HG03520 (cell line): Measurements from ENCODE around the gene GRM7.
"Not testable (repeated sequence)": the region's sequence is repeated elsewhere in the genome, so short reads cannot be mapped to it uniquely, and the experiment has no call there.

Source experiments
- ATAC-seq: cut with Tn5 transposase; IDR thresholded peaks from one replicate; pipeline ENCODE4 v1.9.1; 2021; ENCODE audit warnings: mild to moderate bottlenecking, moderate library complexity; ENCODE audit not compliant: unreplicated experiment

The GRM7 gene

DNA sequence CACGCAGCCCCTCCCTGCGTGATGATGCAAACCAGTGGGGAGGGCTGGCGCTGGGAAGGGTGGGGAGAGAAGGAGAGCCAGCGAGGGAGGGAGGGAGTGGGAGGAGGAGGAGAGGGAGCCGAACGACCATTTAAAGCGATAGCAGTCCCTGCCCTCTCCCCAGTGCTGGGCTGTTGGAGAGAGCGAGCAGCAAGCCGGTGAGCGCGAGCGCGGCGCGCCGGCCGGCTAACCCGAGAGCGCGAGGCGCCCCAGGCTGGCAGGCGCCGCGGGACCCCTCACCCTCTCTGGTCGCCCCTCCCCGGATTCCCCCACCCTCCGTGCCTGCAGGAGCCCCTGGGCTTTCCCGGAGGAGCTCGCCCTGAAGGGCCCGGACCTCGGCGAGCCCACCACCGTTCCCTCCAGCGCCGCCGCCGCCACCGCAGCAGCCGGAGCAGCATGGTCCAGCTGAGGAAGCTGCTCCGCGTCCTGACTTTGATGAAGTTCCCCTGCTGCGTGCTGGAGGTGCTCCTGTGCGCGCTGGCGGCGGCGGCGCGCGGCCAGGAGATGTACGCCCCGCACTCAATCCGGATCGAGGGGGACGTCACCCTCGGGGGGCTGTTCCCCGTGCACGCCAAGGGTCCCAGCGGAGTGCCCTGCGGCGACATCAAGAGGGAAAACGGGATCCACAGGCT, at the start of gene GRM7:
TSS of gene GRM7 (plus strand) at position 162 of the 671 bp plus-strand sequence.
- ATAC-seq, result no peak

DNA sequence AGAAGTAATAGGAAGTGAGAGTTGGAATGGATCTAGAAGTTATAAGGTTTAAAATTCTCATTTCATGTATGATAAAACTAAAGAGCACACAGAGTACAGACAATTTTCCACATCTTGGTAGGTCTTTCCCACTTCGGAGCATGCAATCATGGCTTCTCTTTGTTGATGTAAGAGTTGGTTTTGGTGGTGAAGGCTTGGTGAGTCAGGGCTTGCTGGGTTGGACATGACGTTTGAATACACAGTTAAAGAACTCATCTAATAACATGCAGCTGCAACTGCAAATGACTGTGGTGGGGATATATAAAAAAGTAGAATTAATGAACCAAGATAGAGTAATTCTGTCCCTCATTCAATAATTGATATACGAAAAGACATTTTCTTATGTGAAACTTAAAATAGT, 39.5 kb upstream of the GRM7 start:
- ATAC-seq, result no peak

DNA sequence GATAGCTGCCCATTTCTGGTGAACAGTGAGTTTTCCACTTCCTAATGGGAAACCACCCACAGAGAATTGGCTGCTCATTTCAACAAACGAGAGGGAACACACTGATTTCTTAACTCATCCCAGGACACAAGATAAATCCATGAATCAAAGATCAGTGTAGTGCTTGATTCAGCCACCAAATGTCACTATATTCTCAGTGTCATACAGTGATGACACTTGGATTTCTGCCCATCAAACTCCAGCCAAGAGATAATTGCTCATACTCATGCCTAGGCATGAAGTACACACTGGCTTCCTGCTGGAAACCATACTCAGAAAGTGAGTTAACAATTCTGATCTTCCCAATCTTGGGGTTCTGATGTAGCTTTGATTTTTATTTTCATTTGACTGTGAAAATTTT, 35.4 kb upstream of the GRM7 start:
- ATAC-seq, result no peak

DNA sequence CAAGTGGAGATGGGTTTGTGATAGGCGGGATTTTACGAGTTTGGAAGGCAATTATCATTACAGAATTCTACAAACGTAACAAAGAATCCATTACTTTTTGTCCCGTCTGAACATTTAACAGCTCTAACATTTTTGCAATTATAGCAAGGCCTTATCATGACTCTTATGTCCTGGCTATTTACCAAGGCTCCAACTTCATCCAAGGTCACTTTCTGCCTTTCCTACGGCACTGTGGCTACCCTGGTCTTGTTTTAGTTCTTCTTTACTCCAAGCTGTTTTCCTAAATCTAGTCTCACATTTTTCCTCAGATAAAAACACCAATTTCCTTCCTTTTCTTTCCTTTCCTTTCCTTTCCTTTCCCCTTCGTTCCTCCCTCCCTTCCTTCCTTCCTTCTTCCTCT, 33.5 kb upstream of the GRM7 start:
- no peak for ATAC-seq

DNA sequence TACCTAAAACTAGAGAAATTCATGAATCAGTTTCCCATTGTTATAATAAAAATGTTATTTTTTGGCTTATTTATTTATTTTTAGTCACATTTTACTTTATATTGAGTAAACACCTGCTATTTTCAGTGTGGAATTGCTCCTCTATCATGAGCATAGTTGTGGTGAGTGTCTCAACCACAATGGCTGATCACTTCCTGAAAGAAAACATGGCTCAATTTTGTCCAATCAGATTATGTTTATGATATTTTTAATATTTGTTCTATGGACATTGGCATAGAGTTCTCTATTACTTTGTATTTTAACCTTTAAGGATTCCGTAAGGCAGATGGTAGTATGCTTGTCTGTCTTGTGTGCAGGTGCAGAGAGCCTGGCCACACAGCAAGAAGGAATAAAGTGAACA, 16.2 kb upstream of the GRM7 start:
- ATAC-seq, result no peak

DNA sequence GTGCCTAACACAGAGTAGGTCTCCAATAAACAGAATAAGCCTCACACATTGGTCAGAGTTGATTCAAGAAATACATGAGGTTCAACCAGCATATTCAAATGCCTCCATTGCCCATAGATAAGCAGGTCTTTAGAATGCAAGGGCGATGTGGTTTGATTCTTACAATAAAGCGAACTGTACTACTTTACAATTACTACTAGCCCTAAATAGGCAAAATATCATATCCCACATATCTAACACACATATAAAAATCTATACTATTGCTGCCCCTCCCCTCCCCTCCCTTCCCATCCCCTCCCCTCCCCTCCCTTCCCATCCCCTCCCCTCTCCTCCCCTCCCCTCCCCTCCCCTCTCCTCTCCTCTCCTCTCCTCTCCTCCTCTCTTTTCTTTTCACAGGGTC, 6.7 kb upstream of the GRM7 start:
- no peak for ATAC-seq

DNA sequence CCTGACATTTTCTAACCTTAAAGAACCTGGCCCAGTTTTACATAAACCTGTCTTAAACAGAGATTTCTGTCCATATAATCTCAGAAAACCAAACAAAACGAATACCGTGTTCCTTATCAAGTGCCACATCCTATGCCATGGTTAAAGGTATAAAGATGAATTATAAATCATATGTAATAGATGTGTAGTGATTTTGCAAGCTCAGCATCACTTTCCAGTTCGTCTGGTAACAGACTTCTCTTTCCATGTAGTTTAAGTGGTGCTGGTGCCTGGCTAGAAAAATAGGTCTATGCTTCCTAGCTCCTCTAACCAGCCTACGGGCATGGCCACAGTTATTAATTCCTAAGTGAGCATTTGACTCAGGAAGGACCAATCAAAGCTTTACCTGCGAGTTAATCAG, 3.4 kb upstream of the GRM7 start:
- no peak for ATAC-seq

DNA sequence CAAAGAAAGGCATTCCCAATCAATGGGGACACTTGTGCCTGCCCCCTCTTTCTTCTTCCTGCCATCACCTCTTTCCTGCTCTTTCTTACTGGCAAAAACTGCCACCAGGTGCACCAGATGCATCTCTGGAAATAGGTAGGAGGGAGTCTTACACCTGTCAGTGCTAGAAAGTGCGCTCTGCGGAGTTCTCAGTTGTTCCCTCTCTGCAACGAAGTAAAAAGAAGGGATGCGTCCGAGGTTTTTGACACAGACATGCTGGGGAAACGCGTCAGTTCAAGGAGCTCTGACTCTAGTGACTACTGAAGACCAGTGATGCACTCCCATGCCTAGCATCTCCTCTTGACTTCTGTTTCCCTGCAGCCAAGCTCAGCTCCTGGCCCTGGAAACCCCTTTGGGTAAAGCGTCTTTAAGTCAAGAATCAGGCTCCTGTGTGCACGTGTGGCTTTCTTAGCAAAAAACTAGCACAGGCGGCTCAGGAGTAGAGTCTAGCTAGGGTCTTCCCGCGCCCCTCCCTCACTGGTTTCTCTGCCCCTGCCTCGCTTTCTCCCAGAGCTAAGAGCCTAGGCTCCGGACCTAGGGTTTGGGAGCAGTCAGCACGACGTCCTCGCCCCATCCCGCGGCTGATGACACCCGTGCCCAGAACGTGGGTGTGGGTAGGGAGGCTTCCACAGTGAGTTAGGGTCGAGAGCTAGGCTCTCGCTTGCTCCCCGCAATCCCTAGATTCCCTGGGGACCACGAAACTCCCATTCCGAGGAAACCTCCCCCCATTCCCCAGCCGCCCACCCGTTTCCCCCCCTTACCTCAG, 564 bp upstream of the GRM7 start:
- ATAC-seq, result no peak

DNA sequence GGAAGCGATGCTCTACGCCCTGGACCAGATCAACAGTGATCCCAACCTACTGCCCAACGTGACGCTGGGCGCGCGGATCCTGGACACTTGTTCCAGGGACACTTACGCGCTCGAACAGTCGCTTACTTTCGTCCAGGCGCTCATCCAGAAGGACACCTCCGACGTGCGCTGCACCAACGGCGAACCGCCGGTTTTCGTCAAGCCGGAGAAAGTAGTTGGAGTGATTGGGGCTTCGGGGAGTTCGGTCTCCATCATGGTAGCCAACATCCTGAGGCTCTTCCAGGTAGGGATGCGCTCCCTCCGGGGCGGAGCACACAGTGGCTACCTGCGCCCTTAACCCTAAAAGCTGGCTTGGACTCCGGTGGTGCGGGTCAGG, 698 bp downstream of the GRM7 start:
- no peak for ATAC-seq

DNA sequence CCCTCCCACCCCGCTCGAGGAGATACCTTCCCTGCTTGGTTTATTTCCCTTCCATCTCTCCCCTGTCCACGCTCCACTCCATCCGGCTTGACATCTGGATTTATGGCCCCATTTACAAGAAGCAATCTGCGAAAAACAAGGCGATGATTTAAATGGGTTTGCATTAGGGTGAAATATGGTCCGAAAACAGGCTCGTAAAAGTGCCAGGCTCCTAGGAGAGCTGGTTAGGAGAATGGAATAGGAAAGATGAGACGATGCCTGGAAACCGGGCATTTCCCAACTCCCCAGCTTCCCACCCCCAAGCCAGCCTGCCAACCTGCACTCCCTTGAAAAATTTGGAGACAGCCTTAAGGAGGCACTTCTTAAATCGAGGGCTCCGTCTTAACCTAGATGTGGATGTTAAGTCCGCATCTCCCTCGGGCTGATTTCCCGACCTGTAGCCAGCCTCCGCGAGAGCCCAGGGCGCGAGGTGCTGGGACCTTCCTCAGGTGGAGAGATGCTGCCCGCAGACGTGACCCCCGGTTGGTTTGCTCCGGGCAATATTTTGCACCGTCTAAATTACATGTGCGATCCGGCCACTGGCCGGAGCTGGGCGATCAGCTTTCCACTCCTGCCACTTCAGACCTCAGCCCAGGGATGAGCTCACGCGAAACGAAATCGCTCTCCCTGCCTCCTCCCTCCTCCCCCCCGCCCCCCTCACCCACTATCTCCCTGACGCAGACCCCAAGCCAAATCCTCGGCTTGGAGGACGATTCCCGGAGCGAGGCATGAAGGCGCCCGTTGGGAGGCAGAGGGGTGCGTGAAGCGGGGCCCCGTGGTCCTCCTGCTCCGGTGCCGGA, 1.3 kb downstream of the GRM7 start:
- no peak for ATAC-seq

DNA sequence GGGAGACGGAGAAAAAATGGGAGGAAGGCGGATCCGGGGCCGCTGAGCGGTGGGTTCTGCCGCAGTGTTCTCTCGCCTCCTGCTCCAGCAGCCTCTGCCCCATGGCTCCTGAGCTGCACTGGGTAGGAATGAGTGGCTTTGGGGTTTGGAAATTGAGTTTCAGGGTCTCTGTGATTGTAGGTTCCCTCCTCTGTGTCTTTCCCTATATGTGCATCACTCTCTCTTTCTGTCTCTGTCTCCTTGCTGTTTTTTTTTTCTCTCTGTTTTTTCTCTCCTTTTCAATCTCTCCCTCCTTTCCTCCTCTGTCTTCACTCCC, 1.9 kb downstream of the GRM7 start:
- ATAC-seq, result no peak

DNA sequence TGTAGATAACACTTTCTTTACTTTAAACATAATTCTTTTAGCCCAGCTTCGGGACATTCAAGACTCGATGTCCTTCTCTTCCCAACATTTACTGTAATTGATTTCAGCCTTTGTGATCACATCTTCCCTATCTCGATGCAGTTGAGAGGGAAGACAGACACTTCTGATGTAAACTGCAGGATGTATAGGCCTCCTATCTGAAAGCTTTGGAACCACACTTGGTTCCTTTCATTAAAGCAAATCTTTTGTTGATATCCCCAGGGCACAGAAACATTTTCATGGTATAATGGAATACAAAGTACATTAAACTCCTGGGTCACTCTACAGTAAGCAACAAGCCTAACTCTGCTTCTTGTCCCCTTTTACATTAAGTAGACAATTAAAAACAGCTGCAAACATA, 6.4 kb downstream of the GRM7 start:
- no peak for ATAC-seq

DNA sequence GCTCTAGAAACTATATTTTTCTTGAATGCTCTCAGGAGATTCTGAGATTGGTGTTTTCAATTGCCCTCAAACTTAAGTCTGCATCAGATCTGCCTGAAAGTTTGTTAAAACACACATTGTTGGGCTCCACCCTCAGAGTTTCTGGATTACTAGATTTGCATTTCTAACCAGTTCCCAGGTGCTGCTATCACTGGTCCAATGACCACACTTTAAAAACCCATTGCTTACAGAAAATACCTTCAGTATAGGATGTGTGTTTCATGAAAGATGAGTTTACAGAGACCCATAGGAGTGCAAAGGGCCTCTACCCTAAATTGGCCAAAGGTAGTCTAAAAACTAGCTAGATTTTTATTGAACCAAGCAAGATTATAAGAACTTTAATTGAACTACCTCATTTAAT, 17.8 kb downstream of the GRM7 start:
- ATAC-seq, result no peak

DNA sequence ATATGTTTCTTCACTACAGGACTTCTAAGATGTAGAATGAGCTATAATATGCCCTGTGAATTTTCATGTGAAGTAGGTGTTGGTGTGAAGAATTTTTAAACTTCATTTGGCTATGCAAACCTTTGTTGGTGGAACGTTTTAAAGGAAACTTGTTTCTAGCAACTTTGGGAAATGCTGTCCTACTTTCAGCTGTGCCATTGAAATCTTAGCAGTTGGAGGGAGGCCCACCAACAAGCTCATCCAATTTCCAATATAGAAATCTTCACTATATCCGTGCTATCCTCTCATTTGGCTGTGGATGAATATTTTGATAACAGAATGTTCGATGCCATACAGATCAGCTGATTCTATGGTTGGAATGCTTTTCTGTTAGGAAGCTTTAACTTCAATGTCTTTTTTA, 51.3 kb downstream of the GRM7 start:
- no peak for ATAC-seq

DNA sequence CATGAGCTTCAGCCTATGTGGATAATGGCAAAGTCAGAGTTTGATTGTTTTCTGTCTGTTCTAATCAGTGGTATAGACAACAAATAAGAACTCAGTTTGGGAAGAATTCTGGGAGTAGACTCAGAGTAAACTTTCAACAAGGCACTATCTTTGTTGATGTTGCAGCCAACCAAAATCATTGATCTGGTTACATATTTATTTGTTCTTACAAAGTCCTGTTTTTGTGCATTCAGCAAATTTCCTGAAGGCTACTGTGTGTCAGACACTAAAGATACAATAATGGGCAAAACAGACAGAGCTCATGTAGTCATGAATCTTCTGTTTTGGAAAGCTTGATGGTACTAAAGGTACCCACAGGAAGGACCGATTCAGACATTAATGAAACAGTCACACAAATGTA, 55.0 kb downstream of the GRM7 start:
- ATAC-seq, result no peak

DNA sequence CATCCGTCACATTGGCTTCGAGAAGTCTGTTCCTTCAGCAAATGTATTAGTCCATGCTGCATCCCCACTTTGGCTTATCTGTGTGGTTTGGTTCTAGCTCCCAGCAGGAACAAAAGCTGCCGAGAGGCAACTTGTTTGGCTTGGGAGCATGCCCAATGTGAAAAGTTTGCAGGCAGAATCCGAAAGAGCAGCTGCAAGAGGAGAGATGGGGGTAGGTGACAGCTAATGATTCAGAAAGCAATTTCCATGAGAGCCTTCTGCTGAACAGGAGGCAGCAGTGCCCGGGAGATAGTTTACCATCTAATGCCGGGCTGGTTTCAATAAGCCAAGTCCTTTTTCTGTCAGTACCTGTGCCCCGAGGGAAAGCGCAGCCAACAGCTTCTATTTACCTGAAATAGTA, 60.2 kb downstream of the GRM7 start:
- no peak for ATAC-seq

DNA sequence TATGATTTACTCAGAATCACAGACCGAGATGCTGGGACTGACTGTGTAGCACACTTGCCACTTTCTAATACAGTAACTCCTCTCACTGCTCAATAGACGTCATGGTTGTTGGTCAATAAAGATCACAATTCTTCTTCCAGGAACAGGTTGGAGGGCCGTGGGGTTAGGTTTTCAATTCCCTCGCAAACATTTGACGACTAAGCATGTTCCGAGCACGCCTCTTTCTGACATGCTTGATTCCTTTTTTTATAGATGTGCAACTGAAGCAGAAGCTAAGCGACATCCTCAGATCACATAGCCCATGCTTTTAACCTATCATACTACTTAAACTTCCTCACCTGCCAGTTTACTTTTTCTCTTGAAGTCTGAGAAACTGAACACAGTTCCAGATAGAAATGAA, 61.0 kb downstream of the GRM7 start:
- no peak for ATAC-seq

DNA sequence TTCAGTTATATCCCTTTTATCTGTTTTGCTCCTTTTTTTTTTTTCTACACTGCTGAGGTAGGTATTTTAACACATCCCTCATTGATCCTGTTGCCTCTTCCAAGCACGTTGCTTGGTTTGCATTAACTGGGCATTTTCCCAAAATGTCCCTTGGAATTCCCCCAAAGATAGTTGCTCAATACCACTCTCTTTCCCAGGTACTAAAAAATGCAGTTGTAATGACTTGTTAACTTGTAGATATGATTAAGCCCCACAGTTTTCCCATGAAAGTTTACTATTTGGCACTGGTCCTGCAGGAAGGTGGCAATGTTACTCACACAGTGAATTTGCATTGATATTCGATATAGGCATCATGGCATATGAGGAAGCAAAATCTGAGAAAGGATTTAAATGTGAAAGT, 67.1 kb downstream of the GRM7 start:
- ATAC-seq, result no peak

DNA sequence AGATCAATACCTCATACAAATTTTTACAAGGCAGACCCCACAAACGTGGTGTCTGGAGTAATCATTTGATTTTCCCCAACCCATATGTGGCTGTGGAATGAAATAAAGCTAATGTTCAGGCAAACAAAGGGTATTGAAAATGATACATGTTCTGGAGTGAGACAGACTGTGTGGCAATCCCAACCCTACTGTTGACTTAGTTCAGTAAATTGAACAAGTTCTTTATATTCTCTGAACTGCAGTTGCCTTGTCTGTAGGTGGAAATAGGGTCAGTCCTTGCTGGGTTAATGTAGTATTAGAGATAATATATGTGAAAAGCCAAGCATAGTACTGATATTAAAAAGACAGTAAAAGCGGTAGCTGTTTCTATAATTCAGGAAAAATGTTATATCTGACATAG, 69.0 kb downstream of the GRM7 start:
- no peak for ATAC-seq

DNA sequence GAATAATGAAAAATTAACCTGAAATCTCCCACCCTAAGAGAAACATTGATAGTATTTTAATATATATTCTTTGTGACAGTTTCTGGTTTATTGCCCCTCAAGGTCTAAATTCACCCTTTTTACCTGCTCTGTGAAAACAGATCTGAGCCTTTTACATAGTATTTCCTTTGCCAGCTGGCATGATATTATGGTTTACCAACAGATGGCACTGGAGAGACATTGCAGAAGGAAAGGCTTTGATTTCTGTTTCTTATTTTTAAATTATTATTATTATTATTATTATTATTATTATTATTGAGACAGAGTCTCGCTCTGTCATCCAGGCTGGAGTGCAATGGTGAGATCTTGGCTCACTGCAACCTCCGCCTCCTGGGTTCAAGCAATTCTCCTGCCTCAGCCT, 74.5 kb downstream of the GRM7 start:
- ATAC-seq, result not testable (repeated sequence)

DNA sequence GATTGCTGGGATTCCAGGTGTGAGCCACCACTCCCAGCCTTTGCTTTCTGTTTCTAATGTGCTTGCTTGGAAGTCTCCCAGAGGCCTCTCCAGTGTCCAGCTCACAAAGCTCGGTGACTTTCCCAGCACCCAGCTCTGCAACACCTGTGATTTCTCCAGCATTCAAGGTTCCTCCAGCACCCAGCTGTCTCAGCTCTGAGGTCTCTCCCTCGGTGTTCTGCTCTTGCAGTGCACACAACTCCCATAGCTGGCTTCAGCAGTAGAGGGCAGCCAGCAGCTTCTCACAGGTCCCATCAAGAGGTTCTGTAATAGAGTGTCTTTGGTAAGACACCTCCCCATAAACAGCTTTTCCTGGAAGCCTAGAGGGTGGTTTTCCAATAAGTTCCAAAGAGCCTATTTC, 75.1 kb downstream of the GRM7 start:
- no peak for ATAC-seq

DNA sequence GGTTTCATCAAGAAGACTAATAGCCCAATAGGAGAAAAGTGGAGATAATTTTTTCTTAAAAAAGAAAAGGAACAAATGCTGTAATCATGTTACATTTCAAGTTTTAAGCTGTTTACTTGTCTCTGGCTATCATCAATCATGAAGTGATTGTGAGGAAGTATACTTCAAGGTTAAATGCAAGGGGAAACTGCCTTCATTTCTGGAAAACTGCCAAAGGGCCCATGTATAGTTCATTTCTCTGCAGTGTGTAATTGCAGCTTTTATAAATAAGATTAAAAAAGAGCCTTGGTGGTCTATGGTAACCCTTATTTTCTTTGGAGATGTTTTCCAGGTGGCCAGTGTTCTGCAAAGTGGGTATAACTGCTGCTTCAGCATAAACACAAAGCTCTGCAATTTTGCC, 101.9 kb downstream of the GRM7 start:
- ATAC-seq, result no peak
